ENCODE data around the gene GINS1. TPM values are rescaled to one million over a fixed set of nuclear protein-coding genes. Genes with fewer than 3 reads are reported as not detected.

Gene GINS1
- total and polyA plus RNA-seq, 4 donors: 0.17 to 11.4 (median 0.48) TPM

DNA sequence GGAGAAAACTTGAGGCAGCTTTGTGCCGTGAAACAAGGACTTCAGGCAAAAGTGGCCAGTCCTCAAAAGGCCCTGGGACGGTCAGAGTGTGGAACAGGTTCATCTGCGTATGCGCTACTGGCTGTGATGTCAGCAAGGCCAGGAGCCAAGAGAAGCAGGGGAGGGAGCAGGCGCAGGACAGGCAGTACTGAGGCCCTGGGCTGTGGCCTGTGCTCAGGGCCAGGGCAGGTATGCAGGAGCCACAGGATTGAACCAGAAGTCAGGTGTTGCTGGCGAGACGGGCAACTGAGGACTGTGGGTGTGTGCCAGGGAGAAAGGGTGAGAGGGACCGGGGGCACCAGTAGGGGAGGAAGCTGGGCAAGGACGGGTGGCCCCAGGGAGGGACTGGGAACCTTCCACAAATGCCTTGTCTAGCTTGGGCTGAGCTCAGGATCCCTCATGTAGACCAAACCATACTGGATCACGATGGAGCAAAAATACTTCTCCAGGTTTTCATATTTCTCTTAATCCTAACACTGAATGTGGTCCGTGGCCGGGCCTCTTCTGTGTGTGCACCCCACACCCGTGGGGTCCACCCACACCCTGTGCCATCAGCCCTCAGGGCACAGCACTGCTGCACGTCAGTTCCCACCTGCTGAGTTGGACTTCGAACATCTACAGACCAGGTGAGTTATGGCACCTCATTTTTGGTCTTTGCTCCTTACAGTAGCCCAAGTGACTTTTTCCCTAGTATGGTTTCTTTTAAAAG, 46.9 kb downstream of the GINS1 start:
- 96% methylated on average over 15 of the region's 15 CpGs for WGBS
- H3K27me3 ChIP-seq (ENCODE audit: control insufficient read depth in 4 of 4, insufficient read depth in 4 of 4, low read length in 3 of 4): no peaks in the 10 kb centered on the region
- H3K9me3 ChIP-seq (ENCODE audit: control insufficient read depth in 4 of 4, low read length in 3 of 4): no peaks in the 10 kb centered on the region
- H3K36me3 ChIP-seq (ENCODE audit: control insufficient read depth in 4 of 4, insufficient read depth in 3 of 4, low read depth in 1 of 4, low read length in 3 of 4): peaks cover 3 to 45% (median 15%) of the 10 kb centered on the region in 4 donors
- H3K9ac ChIP-seq (ENCODE audit: low read depth in 1 of 2, low read length in 2 of 2): no peak overlapping the region
- no peak for DNase-seq (ENCODE audit: low spot score)
- H3K4me3 ChIP-seq (ENCODE audit: low read depth in 1 of 3, low read length in 3 of 3): no peak overlapping the region
- no peak overlapping the region for H3K27ac ChIP-seq (ENCODE audit: low read depth in 1 of 2, low read length in 2 of 2)
- no peaks in the 10 kb centered on the region for H3K4me1 ChIP-seq (ENCODE audit: control insufficient read depth in 4 of 4, insufficient read depth in 4 of 4, low read length in 3 of 4)
- TF ChIP-seq TAF1 (conservative IDR thresholded peaks at IDR 0.05) (no peak), SP1 (IDR thresholded peaks at IDR 0.05) (no peak), NR2F2 (IDR thresholded peaks at IDR 0.05) (no peak), ATF3 (IDR thresholded peaks at IDR 0.05) (no peak), RAD21 (IDR thresholded peaks at IDR 0.05) (no peak), RXRA (IDR thresholded peaks at IDR 0.05) (no peak)
- TF ChIP-seq, protein P1, sequence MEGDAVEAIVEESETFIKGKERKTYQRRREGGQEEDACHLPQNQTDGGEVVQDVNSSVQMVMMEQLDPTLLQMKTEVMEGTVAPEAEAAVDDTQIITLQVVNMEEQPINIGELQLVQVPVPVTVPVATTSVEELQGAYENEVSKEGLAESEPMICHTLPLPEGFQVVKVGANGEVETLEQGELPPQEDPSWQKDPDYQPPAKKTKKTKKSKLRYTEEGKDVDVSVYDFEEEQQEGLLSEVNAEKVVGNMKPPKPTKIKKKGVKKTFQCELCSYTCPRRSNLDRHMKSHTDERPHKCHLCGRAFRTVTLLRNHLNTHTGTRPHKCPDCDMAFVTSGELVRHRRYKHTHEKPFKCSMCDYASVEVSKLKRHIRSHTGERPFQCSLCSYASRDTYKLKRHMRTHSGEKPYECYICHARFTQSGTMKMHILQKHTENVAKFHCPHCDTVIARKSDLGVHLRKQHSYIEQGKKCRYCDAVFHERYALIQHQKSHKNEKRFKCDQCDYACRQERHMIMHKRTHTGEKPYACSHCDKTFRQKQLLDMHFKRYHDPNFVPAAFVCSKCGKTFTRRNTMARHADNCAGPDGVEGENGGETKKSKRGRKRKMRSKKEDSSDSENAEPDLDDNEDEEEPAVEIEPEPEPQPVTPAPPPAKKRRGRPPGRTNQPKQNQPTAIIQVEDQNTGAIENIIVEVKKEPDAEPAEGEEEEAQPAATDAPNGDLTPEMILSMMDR (IDR thresholded peaks at IDR 0.05; ENCODE audit: low read depth, low read length, missing input control): no peak
- TF ChIP-seq, protein P2, sequence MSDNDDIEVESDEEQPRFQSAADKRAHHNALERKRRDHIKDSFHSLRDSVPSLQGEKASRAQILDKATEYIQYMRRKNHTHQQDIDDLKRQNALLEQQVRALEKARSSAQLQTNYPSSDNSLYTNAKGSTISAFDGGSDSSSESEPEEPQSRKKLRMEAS (IDR thresholded peaks at IDR 0.05): no peak
- TF ChIP-seq, protein P3, sequence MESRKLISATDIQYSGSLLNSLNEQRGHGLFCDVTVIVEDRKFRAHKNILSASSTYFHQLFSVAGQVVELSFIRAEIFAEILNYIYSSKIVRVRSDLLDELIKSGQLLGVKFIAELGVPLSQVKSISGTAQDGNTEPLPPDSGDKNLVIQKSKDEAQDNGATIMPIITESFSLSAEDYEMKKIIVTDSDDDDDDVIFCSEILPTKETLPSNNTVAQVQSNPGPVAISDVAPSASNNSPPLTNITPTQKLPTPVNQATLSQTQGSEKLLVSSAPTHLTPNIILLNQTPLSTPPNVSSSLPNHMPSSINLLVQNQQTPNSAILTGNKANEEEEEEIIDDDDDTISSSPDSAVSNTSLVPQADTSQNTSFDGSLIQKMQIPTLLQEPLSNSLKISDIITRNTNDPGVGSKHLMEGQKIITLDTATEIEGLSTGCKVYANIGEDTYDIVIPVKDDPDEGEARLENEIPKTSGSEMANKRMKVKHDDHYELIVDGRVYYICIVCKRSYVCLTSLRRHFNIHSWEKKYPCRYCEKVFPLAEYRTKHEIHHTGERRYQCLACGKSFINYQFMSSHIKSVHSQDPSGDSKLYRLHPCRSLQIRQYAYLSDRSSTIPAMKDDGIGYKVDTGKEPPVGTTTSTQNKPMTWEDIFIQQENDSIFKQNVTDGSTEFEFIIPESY (IDR thresholded peaks at IDR 0.05): no peak

DNA sequence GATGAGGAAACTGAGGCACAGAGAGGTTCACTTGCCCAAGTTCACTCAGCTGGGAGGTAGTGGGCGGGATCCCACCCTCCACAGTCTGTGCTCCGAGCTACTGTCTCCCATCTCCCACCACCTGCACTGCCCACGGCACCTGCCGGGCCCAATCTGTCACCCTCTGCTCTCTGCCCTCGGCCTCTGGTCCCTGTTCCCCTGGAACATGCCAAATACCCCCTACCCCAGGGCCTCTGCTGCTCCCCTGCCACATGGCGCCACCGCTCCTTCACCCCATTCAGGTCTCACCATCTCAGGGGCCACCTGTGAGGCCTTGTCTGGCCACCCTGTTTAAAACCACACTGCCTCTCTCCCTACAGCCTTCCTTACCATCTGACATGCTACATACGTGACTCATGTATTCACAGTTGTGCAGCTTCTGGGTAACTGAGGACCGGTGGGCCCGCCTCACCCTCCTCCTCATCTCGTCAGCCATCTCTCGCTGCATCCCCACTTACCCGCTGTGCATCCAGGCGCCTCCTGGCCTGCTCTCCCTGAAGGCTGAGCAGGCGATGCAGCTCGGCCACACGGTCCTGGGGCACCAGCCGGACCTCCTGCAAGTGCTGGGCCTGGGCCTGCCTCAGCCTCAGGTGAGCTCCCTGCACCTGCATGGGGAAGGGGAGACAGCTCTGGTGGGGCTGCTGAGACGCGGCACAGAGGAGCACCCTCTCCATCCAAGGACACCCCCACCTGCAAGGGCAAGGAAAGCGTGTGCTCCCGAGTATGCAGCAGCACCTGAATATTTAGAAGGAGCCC, 50.6 kb downstream of the GINS1 start:
- Histone ChIP-seq H3K9me3 (ENCODE audit: control insufficient read depth in 4 of 4, low read length in 3 of 4) (no peaks in the 10 kb centered on the region), H3K4me3 (ENCODE audit: low read depth in 1 of 3, low read length in 3 of 3) (no peak overlapping the region), H3K9ac (ENCODE audit: low read depth in 1 of 2, low read length in 2 of 2) (no peak overlapping the region), H3K4me1 (ENCODE audit: control insufficient read depth in 4 of 4, insufficient read depth in 4 of 4, low read length in 3 of 4) (no peaks in the 10 kb centered on the region), H3K27ac (ENCODE audit: low read depth in 1 of 2, low read length in 2 of 2) (no peak overlapping the region), H3K27me3 (ENCODE audit: control insufficient read depth in 4 of 4, insufficient read depth in 4 of 4, low read length in 3 of 4) (no peaks in the 10 kb centered on the region), H3K36me3 (ENCODE audit: control insufficient read depth in 4 of 4, insufficient read depth in 3 of 4, low read depth in 1 of 4, low read length in 3 of 4) (peaks cover 0 to 54% (median 16%) of the 10 kb centered on the region in 4 donors)
- 94% methylated on average over 22 of the region's 22 CpGs for WGBS
- TF ChIP-seq HNF4A (conservative IDR thresholded peaks at IDR 0.05) (no peak), RXRA (IDR thresholded peaks at IDR 0.05) (no peak), TAF1 (conservative IDR thresholded peaks at IDR 0.05) (no peak), ATF3 (IDR thresholded peaks at IDR 0.05) (no peak), SP1 (IDR thresholded peaks at IDR 0.05) (no peak), EGR1 (IDR thresholded peaks at IDR 0.05; ENCODE audit: low read depth in 2 of 2) (no peak), JUND (IDR thresholded peaks at IDR 0.05) (no peak), GABPA (IDR thresholded peaks at IDR 0.05 in 1 of 2, conservative IDR thresholded peaks at IDR 0.05 in 1 of 2) (no peak), NR2F2 (IDR thresholded peaks at IDR 0.05) (no peak)
- TF ChIP-seq, protein P1 (IDR thresholded peaks at IDR 0.05; ENCODE audit: low read depth, low read length, missing input control): no peak
- no peak for DNase-seq (ENCODE audit: low spot score)
